ENCODE data around the gene FAU.
A peak's percentile ranks its signal among the peaks of the same experiment; 100 is the strongest.
"Not testable (repeated sequence)": the region's sequence is repeated elsewhere in the genome, so short reads cannot be mapped to it uniquely, and the experiment has no call there.

FAU gene

GRCh38 chr11:65118891-65119669, 2.9 kb downstream of the FAU start:
- DNase-seq = not testable (repeated sequence)

GRCh38 chr11:65118097-65118837, 3.7 kb downstream of the FAU start:
- DNase-seq = no peak

GRCh38 chr11:65117206-65118096, 4.5 kb downstream of the FAU start, which contains the start of gene ZNHIT2:
TSS of gene ZNHIT2 (minus strand) at chr11:65117701. CDS start at chr11:65117653, 48 bp downstream.
- DNase-seq = peak; percentile 99

- DNase-seq = no peak
These were observed 5.3 kb downstream of the FAU start for GRCh38 chr11:65116370-65117205.

- no peak for DNase-seq
These were observed 6.4 kb downstream of the FAU start for GRCh38 chr11:65115361-65116082.

GRCh38 chr11:65114538-65115171, 7.3 kb downstream of the FAU start:
- DNase-seq = no peak

GRCh38 chr11:65113839-65114238, 8.1 kb downstream of the FAU start:
- DNase-seq = no peak

- no peak for DNase-seq
These were observed 8.6 kb downstream of the FAU start for GRCh38 chr11:65113361-65113756.

GRCh38 chr11:65112546-65113360, 9.2 kb downstream of the FAU start:
- DNase-seq = no peak

GRCh38 chr11:65111744-65112545, 10.0 kb downstream of the FAU start, which contains the start of gene TM7SF2:
TSS of gene TM7SF2 (plus strand) at chr11:65111872. CDS start at chr11:65112016, 144 bp downstream.
- DNase-seq = peak; percentile 80

GRCh38 chr11:65111159-65111743, 10.7 kb downstream of the FAU start:
- no peak for DNase-seq

GRCh38 chr11:65110354-65110861, 11.5 kb downstream of the FAU start:
- peak; percentile 72 for DNase-seq

- no peak for DNase-seq
These were observed 12.4 kb downstream of the FAU start for GRCh38 chr11:65109231-65110198.

- no peak for DNase-seq
These were observed 13.3 kb downstream of the FAU start for GRCh38 chr11:65108469-65109123.

- DNase-seq = no peak
These were observed 14.0 kb downstream of the FAU start for GRCh38 chr11:65107751-65108468.

GRCh38 chr11:65107078-65107477, 14.9 kb downstream of the FAU start:
- no peak for DNase-seq

All from NK-92 treated with Interleukin-12 subunit alpha and Interleukin-12 subunit beta, amount 100 ng/mL, for 24 hours (cell line).